NCI-H510A treated with DMSO at 0.1 percent for 48 hours (cell line): ENCODE results near the gene NDUFA13.

Source experiments
- DNase-seq: peaks from one replicate; lab custom pipeline; 2025; lab: John Stamatoyannopoulos, UW

Gene NDUFA13

DNA sequence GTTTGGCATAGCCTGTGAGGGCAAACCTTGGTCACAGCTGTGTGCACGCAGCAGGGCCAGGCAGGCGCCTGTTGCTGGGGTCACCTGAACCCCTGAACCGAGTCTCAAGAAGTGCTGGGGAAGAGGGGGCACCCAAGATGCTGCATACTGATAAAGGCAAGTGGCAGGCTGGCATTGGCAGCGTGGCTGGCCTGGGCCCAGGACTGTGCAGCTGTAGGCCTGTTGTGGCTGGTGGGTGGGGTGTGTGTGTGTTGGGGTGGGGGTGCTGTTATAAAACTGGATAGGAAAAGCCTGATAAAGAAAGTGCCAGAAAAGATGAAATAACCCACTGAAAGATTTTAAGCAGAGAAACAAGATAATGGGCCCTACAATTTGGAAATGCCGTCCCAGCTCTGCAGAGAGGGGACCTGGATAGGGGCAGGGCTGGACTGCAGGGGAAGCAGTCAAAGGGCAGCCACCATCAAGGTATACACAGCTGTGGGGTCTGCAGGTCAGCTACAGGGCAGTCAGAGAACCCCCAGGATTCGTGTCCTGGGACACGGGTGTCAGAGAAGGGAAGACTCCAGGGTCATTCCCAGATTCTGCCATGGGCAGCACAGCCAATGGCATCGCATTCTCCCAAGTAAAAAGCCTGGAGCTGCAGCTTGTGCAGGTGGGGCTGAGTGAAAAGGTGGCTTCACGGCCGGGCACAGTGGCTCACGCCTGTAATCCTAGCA is 55.2 kb downstream of the NDUFA13 start:
- DNase-seq: no peak

- no peak for DNase-seq
Measured at GRCh38 chr19:19575411-19575810, 59.4 kb downstream of the NDUFA13 start.
